Loucy (cell line): ENCODE results near the gene RPL28.
A peak's percentile ranks its signal among the peaks of the same experiment; 100 is the strongest.

ENCODE experiments used
- H2AFZ ChIP-seq: fragments of 200-600 bp; sonication (generic); 2 replicates; pipeline ENCODE4 v1.6.0; 2016; ENCODE audit warnings: antibody characterized with exemption, mild to moderate bottlenecking, low read length, moderate library complexity
- H3F3A ChIP-seq: fragments of 200-600 bp; 2 replicates; pipeline ENCODE4 v1.6.0; 2016; ENCODE audit warnings: antibody characterized with exemption, low read depth, mild to moderate bottlenecking
- H3K27me3 ChIP-seq: fragments of 200-600 bp; sonication (generic); 2 replicates; pipeline ENCODE4 v1.6.1; 2014; ENCODE audit warnings: low read length, mild to moderate bottlenecking; ENCODE audit not compliant: insufficient read depth, poor library complexity, severe bottlenecking
- H3K36me3 ChIP-seq: fragments of 200-600 bp; sonication (generic); 2 replicates; pipeline ENCODE4 v1.6.1; 2016; ENCODE audit warnings: low read length; ENCODE audit not compliant: insufficient read depth
- H3K4me1 ChIP-seq: fragments of 200-600 bp; sonication (generic); 2 replicates; pipeline ENCODE4 v1.5.1; 2014; ENCODE audit warnings: low read length, mild to moderate bottlenecking; ENCODE audit not compliant: insufficient read depth, poor library complexity, severe bottlenecking
- H3K4me2 ChIP-seq: fragments of 200-600 bp; sonication (generic); 2 replicates; pipeline ENCODE4 v1.6.0; 2014; ENCODE audit warnings: antibody characterized with exemption, low read length, low read depth, mild to moderate bottlenecking; ENCODE audit not compliant: poor library complexity, severe bottlenecking
- H3K4me3 ChIP-seq: fragments of 200-600 bp; sonication (generic); 2 replicates; pipeline ENCODE4 v1.5.1; 2014; ENCODE audit warnings: low read length, mild to moderate bottlenecking, mixed read lengths; ENCODE audit not compliant: poor library complexity, severe bottlenecking
- H3K79me2 ChIP-seq: fragments of 200-600 bp; sonication (generic); 2 replicates; pipeline ENCODE4 v1.6.1; 2014; ENCODE audit warnings: low read length; ENCODE audit not compliant: insufficient read depth
- H3K9ac ChIP-seq: fragments of 200-600 bp; sonication (generic); 2 replicates; pipeline ENCODE4 v1.6.0; 2014; ENCODE audit warnings: mild to moderate bottlenecking, low read depth, low read length, moderate library complexity; ENCODE audit not compliant: poor library complexity, severe bottlenecking
- H3K9me2 ChIP-seq: fragments of 200-600 bp; sonication (generic); replicated peaks from 2 replicates; pipeline ENCODE4 v1.6.1; 2016; ENCODE audit warnings: low read depth, low read length, mixed read lengths
- H3K9me3 ChIP-seq: fragments of 200-600 bp; sonication (generic); 2 replicates; pipeline ENCODE4 v1.6.1; 2014; ENCODE audit warnings: mild to moderate bottlenecking, antibody characterized with exemption, low read length, low read depth; ENCODE audit not compliant: insufficient read depth
- H4K20me1 ChIP-seq: fragments of 200-600 bp; sonication (generic); 2 replicates; pipeline ENCODE4 v1.6.0; 2014; ENCODE audit warnings: antibody characterized with exemption, low read length, mild to moderate bottlenecking; ENCODE audit not compliant: insufficient read depth, poor library complexity, severe bottlenecking
- EZH2phosphoT487 ChIP-seq: fragments of 200-600 bp; IDR thresholded peaks from 2 replicates; pipeline ENCODE4 v1.6.1; 2018; ENCODE audit warnings: antibody characterized with exemption, mild to moderate bottlenecking, moderate library complexity, borderline replicate concordance
- TF ChIP-seq, protein P1 (sequence below): fragments of 200-600 bp; sonication (generic); conservative IDR thresholded peaks from 2 replicates; pipeline ENCODE4 v1.5.1; 2014; ENCODE audit warnings: mild to moderate bottlenecking, antibody characterized with exemption, low read length

Gene RPL28

DNA sequence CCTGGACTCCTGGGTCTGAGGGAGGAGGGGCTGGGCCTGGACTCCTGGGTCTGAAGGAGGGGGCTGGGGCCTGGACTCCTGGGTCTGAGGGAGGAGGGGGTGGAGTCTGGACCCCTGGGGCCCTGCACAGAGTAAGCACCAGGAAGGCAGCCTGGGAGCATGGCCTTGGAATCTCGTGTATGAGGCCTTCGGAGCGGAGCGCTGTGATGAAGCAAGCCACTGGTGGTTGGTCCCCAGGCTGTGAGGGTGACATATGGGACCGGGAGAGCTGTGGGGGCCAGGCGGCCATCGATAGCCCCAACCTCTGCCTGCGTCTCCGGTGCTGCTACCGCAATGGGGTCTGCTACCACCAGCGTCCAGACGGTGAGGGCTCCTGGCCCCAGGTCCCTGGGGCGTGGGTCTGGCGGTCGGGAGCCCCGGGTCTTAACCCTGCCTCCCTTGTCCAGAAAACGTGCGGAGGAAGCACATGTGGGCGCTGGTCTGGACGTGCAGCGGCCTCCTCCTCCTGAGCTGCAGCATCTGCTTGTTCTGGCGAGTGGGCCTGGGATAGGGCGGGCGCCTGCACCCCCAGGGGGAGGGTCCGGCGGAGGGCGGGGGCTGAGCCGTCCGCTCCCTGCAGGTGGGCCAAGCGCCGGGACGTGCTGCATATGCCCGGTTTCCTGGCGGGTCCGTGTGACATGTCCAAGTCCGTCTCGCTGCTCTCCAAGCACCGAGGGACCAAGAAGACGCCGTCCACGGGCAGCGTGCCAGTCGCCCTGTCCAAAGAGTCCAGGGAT, 8.2 kb upstream of the RPL28 start:
- Histone ChIP-seq H3K4me2 (no peak overlapping the region), H3K9ac (no peak overlapping the region), H3K27me3 (no peaks in the 10 kb centered on the region)

DNA sequence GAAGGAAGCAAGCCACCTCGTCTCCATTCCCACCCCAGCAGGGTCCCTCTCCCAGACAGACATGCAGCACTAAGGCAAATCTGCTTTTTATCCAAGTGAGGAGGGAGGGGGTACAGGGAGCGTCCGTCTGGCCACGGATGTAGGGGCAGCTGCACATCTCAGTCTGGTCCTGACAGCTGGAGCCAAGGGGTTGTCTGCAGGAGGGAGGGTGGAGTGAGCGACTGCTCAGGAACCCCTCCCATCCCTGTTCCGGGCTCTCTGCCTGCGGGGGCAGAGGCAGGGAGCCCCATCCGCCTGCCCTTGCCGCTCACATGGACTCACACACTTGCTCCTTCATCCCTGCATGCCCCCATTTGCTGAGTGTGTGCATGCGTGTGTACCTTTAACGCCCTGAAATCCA, 6.6 kb upstream of the RPL28 start:
- Histone ChIP-seq H3F3A (no peaks in the 10 kb centered on the region), H3K9ac (no peak overlapping the region), H3K79me2 (peaks cover 14% of the 10 kb centered on the region; the same call in 1 of the 2 replicates), H3K27me3 (no peaks in the 10 kb centered on the region), H4K20me1 (no peaks in the 10 kb centered on the region), H3K4me1 (peaks cover 10% of the 10 kb centered on the region), H3K9me3 (no peaks in the 10 kb centered on the region), H3K36me3 (no peaks in the 10 kb centered on the region), H3K4me2 (no peak overlapping the region), H2AFZ (no peak overlapping the region), H3K9me2 (no peaks in the 10 kb centered on the region), H3K4me3 (no peak overlapping the region)
- TF ChIP-seq EZH2phosphoT487: no peak
- TF ChIP-seq, protein P1, sequence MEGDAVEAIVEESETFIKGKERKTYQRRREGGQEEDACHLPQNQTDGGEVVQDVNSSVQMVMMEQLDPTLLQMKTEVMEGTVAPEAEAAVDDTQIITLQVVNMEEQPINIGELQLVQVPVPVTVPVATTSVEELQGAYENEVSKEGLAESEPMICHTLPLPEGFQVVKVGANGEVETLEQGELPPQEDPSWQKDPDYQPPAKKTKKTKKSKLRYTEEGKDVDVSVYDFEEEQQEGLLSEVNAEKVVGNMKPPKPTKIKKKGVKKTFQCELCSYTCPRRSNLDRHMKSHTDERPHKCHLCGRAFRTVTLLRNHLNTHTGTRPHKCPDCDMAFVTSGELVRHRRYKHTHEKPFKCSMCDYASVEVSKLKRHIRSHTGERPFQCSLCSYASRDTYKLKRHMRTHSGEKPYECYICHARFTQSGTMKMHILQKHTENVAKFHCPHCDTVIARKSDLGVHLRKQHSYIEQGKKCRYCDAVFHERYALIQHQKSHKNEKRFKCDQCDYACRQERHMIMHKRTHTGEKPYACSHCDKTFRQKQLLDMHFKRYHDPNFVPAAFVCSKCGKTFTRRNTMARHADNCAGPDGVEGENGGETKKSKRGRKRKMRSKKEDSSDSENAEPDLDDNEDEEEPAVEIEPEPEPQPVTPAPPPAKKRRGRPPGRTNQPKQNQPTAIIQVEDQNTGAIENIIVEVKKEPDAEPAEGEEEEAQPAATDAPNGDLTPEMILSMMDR: no peak

More for the DNA sequence above, 8.2 kb upstream of the RPL28 start:
- Histone ChIP-seq H4K20me1 (no peaks in the 10 kb centered on the region), H2AFZ (no peak overlapping the region), H3K79me2 (peaks cover 5% of the 10 kb centered on the region; the same call in 1 of the 2 replicates), H3K36me3 (no peaks in the 10 kb centered on the region), H3K9me3 (no peaks in the 10 kb centered on the region), H3K4me3 (no peak overlapping the region), H3F3A (no peaks in the 10 kb centered on the region), H3K9me2 (no peaks in the 10 kb centered on the region), H3K4me1 (peaks cover under 1% of the 10 kb centered on the region)
- TF ChIP-seq EZH2phosphoT487: no peak
- TF ChIP-seq, protein P1: no peak

DNA sequence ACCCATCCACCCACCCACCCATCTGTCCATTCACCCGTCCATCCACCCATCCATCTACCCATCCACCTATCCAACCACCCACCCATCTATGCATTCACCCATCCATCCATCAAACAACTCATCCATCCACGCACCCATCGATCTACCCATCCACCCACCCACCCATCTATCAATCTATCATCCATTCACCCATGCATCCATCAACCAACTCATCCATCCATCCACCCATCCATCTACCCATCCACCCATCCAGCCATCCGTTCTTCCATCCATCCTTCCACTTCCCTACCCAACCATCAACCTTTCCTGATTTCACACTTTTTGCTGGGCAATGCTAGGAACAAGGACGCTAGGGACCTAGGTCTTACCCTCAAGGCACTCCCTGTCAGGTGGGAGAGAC, 3.7 kb upstream of the RPL28 start:
- H3K4me3 ChIP-seq: no peak overlapping the region
- H2AFZ ChIP-seq: no peak overlapping the region
- peak overlapping the region; percentile 91 for H3K4me2 ChIP-seq
- H3K27me3 ChIP-seq: no peaks in the 10 kb centered on the region
- H3F3A ChIP-seq: no peaks in the 10 kb centered on the region
- peaks cover 27% of the 10 kb centered on the region for H3K79me2 ChIP-seq
- H3K9me3 ChIP-seq: no peaks in the 10 kb centered on the region
- H3K9me2 ChIP-seq: no peaks in the 10 kb centered on the region
- peaks cover 12% of the 10 kb centered on the region for H4K20me1 ChIP-seq
- H3K36me3 ChIP-seq: no peaks in the 10 kb centered on the region
- TF ChIP-seq, protein P1: no peak
- TF ChIP-seq EZH2phosphoT487: no peak
- H3K4me1 ChIP-seq: peaks cover 25% of the 10 kb centered on the region
- H3K9ac ChIP-seq: no peak overlapping the region
